Astrocyte (in vitro differentiated cells and primary cell): ENCODE results near the gene TMEM101. TPM values are rescaled to one million over a fixed set of nuclear protein-coding genes. Genes with fewer than 3 reads are reported as not detected.

Source experiments
- DNase-seq: peaks from one replicate; pipeline ENCODE4 v3.0.0-alpha.2; 2010; ENCODE audit warnings: low read depth
- FAIRE-seq: peaks from 2 replicates; lab custom pipeline; 2011; peaks lifted over from hg19 to GRCh38; lab: Jason Lieb, UNC
- H2AFZ ChIP-seq: 2 replicates; pipeline ENCODE4 v1.6.0; 2012; ENCODE audit warnings: low read depth, low read length, inconsistent platforms
- H3K27ac ChIP-seq: 2 replicates; pipeline ENCODE4 v1.5.1; 2011; ENCODE audit warnings: low read depth, low read length, inconsistent platforms
- H3K27me3 ChIP-seq: 2 replicates; pipeline ENCODE4 v1.6.0; 2011; ENCODE audit warnings: low read length, inconsistent platforms; ENCODE audit not compliant: insufficient read depth
- H3K36me3 ChIP-seq: 2 replicates; pipeline ENCODE4 v1.5.1; 2011; ENCODE audit warnings: low read length, inconsistent platforms; ENCODE audit not compliant: insufficient read depth
- H3K4me1 ChIP-seq: 2 replicates; pipeline ENCODE4 v1.5.1; 2011; ENCODE audit warnings: low read length, inconsistent platforms; ENCODE audit not compliant: insufficient read depth
- H3K4me2 ChIP-seq: 2 replicates; pipeline ENCODE4 v1.6.0; 2012; ENCODE audit warnings: low read length, inconsistent platforms
- H3K4me3 ChIP-seq: 2 replicates; pipeline ENCODE4 v1.5.1; 2011; ENCODE audit warnings: low read depth, mild to moderate bottlenecking, low read length, inconsistent platforms; ENCODE audit not compliant: insufficient read depth
- H3K79me2 ChIP-seq: 2 replicates; pipeline ENCODE4 v1.6.0; 2012; ENCODE audit warnings: mild to moderate bottlenecking, low read length, inconsistent platforms; ENCODE audit not compliant: insufficient read depth
- H3K9ac ChIP-seq: 2 replicates; pipeline ENCODE4 v1.6.0; 2012; ENCODE audit warnings: mild to moderate bottlenecking, low read length, inconsistent platforms
- H3K9me3 ChIP-seq: 2 replicates; pipeline ENCODE4 v1.5.1; 2012; ENCODE audit warnings: low read depth, mild to moderate bottlenecking, low read length, inconsistent platforms; ENCODE audit not compliant: insufficient read depth
- H4K20me1 ChIP-seq: 2 replicates; pipeline ENCODE4 v1.6.0; 2012; ENCODE audit warnings: low read length, inconsistent platforms; ENCODE audit not compliant: insufficient read depth
- H3K27ac Mint-ChIP-seq: one replicate; pipeline ENCODE4 v1.8.0; 2021; ENCODE audit warnings: mild to moderate bottlenecking, mixed read lengths; ENCODE audit not compliant: unreplicated experiment
- H3K27me3 Mint-ChIP-seq: one replicate; pipeline ENCODE4 v1.8.0; 2021; ENCODE audit warnings: low read depth, mixed read lengths; ENCODE audit not compliant: unreplicated experiment
- H3K36me3 Mint-ChIP-seq: one replicate; pipeline ENCODE4 v1.8.0; 2021; ENCODE audit warnings: low read depth, mixed read lengths; ENCODE audit not compliant: unreplicated experiment
- H3K4me1 Mint-ChIP-seq: one replicate; pipeline ENCODE4 v1.8.0; 2021; ENCODE audit warnings: low read depth, mixed read lengths; ENCODE audit not compliant: unreplicated experiment
- H3K4me3 Mint-ChIP-seq: one replicate; pipeline ENCODE4 v1.8.0; 2021; ENCODE audit warnings: mild to moderate bottlenecking, moderate library complexity, mixed read lengths; ENCODE audit not compliant: unreplicated experiment
- H3K9me3 Mint-ChIP-seq: one replicate; pipeline ENCODE4 v1.8.0; 2021; ENCODE audit warnings: mild to moderate bottlenecking, mixed read lengths; ENCODE audit not compliant: unreplicated experiment
- CTCF ChIP-seq: IDR thresholded peaks from 2 replicates; pipeline ENCODE4 v1.5.1; 2011; ENCODE audit warnings: low read depth, mild to moderate bottlenecking, inconsistent platforms, low read length, moderate library complexity; ENCODE audit not compliant: insufficient read depth
- EZH2 ChIP-seq: IDR thresholded peaks from 2 replicates; pipeline ENCODE4 v1.6.1; 2012; ENCODE audit warnings: mild to moderate bottlenecking, low read length, inconsistent platforms; ENCODE audit not compliant: insufficient read depth
- total RNA-seq: library from RNA; stranded (reverse); gene quantifications from 2 replicates; pipeline ENCODE4 v1.2.1, GENCODE V29; 2021

The TMEM101 gene
- total RNA-seq, 1 donor from 2014 or later, result 17.1 TPM

- no peaks in the 10 kb centered on the region for H3K27me3 Mint-ChIP-seq
- H3K9me3 Mint-ChIP-seq, result no peaks in the 10 kb centered on the region
- Histone ChIP-seq H3K4me2 (no peak overlapping the region), H3K79me2 (peaks cover 87% of the 10 kb centered on the region), H3K9me3 (no peaks in the 10 kb centered on the region), H3K4me3 (no peak overlapping the region), H3K36me3 (peaks cover 25% of the 10 kb centered on the region), H3K4me1 (no peaks in the 10 kb centered on the region), H4K20me1 (peaks cover 74% of the 10 kb centered on the region), H3K9ac (no peak overlapping the region), H2AFZ (no peak overlapping the region), H3K27ac (no peak overlapping the region), H3K27me3 (no peaks in the 10 kb centered on the region)
- FAIRE-seq (no peak), DNase-seq (no peak)
- TF ChIP-seq CTCF (no peak), EZH2 (no peak)
- H3K36me3 Mint-ChIP-seq, result peaks cover 21% of the 10 kb centered on the region
- H3K4me3 Mint-ChIP-seq, result peak overlapping the region; percentile 61
- peaks cover 29% of the 10 kb centered on the region for H3K4me1 Mint-ChIP-seq
- H3K27ac Mint-ChIP-seq, result no peak overlapping the region
Observed at GRCh38 chr17:44062871-44063270, 48.1 kb upstream of the TMEM101 start.

- Mint-ChIP-seq H3K4me1 (peaks cover 27% of the 10 kb centered on the region), H3K4me3 (peak overlapping the region; percentile 25), H3K9me3 (no peaks in the 10 kb centered on the region), H3K36me3 (peaks cover 21% of the 10 kb centered on the region), H3K27me3 (no peaks in the 10 kb centered on the region), H3K27ac (no peak overlapping the region)
- H4K20me1 ChIP-seq, result peaks cover 82% of the 10 kb centered on the region
- no peak overlapping the region for H3K9ac ChIP-seq
- peak; percentile 13 for FAIRE-seq
- no peak for DNase-seq
- H3K27ac ChIP-seq, result no peak overlapping the region
- peaks cover 25% of the 10 kb centered on the region for H3K36me3 ChIP-seq
- H3K27me3 ChIP-seq, result no peaks in the 10 kb centered on the region
- no peak for TF ChIP-seq CTCF
- no peak for TF ChIP-seq EZH2
- H3K4me2 ChIP-seq, result no peak overlapping the region
- H3K79me2 ChIP-seq, result peaks cover 93% of the 10 kb centered on the region
- H2AFZ ChIP-seq, result no peak overlapping the region
- no peaks in the 10 kb centered on the region for H3K4me1 ChIP-seq
- H3K9me3 ChIP-seq, result no peaks in the 10 kb centered on the region
- no peak overlapping the region for H3K4me3 ChIP-seq
Observed at GRCh38 chr17:44061446-44061845, 46.7 kb upstream of the TMEM101 start.

GRCh38 chr17:44059101-44059892, 44.5 kb upstream of the TMEM101 start:
- FAIRE-seq, result no peak
- Mint-ChIP-seq H3K36me3 (peaks cover 21% of the 10 kb centered on the region), H3K27ac (no peak overlapping the region), H3K4me1 (peaks cover 28% of the 10 kb centered on the region), H3K9me3 (no peaks in the 10 kb centered on the region), H3K4me3 (peak overlapping the region; percentile 21), H3K27me3 (no peaks in the 10 kb centered on the region)
- Histone ChIP-seq H3K27me3 (no peaks in the 10 kb centered on the region), H3K79me2 (peaks cover 90% of the 10 kb centered on the region), H3K4me1 (no peaks in the 10 kb centered on the region), H2AFZ (no peak overlapping the region), H3K4me3 (no peak overlapping the region), H3K27ac (no peak overlapping the region), H3K9ac (no peak overlapping the region), H3K9me3 (no peaks in the 10 kb centered on the region), H3K36me3 (peaks cover 25% of the 10 kb centered on the region), H3K4me2 (no peak overlapping the region), H4K20me1 (peaks cover 83% of the 10 kb centered on the region)
- TF ChIP-seq EZH2, result no peak
- no peak for TF ChIP-seq CTCF
- no peak for DNase-seq
